Measurements from ENCODE around the gene XPNPEP2.

GRCh38 chrX:129741880-129742758, 3.3 kb downstream of the XPNPEP2 start:
- TF ChIP-seq CTCF (IDR thresholded peaks at IDR 0.05) (no peak), POLR2A (IDR thresholded peaks at IDR 0.05) (no peak)
